A172 (cell line): ENCODE results near the gene NMRK2. TPM values are rescaled to one million over a fixed set of nuclear protein-coding genes. Genes with fewer than 3 reads are reported as not detected.
"Not testable (repeated sequence)": the region's sequence is repeated elsewhere in the genome, so short reads cannot be mapped to it uniquely, and the experiment has no call there.

Experiments
- DNase-seq: peaks from one replicate; pipeline ENCODE4 v3.0.0-alpha.2; 2015; ENCODE audit warnings: low spot score
- total RNA-seq: library from RNA; depleted of rRNA; stranded (reverse); fragments of >200 nt; shearing (Covaris generic); gene quantifications from 2 replicates; pipeline ENCODE4 v1.2.3, GENCODE V29; 2014; rRNA removed

Gene NMRK2
- not detected in 2 replicates for total RNA-seq

GRCh38 chr19:3932931-3933810, at the start of gene NMRK2:
Gene NMRK2, plus strand, starts transcription at chr19:3933069. Its CDS starts 603 bp downstream, at chr19:3933672.
- no peak for DNase-seq

GRCh38 chr19:3890591-3890990, 42.3 kb upstream of the NMRK2 start:
- no peak for DNase-seq

GRCh38 chr19:3893509-3894179, 39.2 kb upstream of the NMRK2 start:
- DNase-seq: no peak

- not testable (repeated sequence) for DNase-seq
These were observed 37.9 kb upstream of the NMRK2 start for GRCh38 chr19:3894959-3895358.

GRCh38 chr19:3895788-3896187, 37.1 kb upstream of the NMRK2 start:
- DNase-seq: no peak

- no peak for DNase-seq
These were observed 34.9 kb upstream of the NMRK2 start for GRCh38 chr19:3897936-3898335.

- no peak for DNase-seq
These were observed 34.4 kb upstream of the NMRK2 start for GRCh38 chr19:3898426-3898825.

- DNase-seq: peak; percentile 70
These were observed 33.2 kb upstream of the NMRK2 start for GRCh38 chr19:3899531-3900294.

- DNase-seq: no peak
These were observed 30.4 kb upstream of the NMRK2 start for GRCh38 chr19:3902317-3902973.

- DNase-seq: no peak
These were observed 28.6 kb upstream of the NMRK2 start for GRCh38 chr19:3904233-3904632.

- DNase-seq: no peak
These were observed 25.1 kb upstream of the NMRK2 start for GRCh38 chr19:3907626-3908265.

- no peak for DNase-seq
These were observed 24.4 kb upstream of the NMRK2 start for GRCh38 chr19:3908266-3909054.

- no peak for DNase-seq
These were observed 22.8 kb upstream of the NMRK2 start for GRCh38 chr19:3910105-3910504.

GRCh38 chr19:3914199-3914598, 18.7 kb upstream of the NMRK2 start:
- peak; percentile 18 for DNase-seq

GRCh38 chr19:3916033-3916432, 16.8 kb upstream of the NMRK2 start:
- DNase-seq: no peak

GRCh38 chr19:3919793-3920192, 13.1 kb upstream of the NMRK2 start:
- DNase-seq: no peak

GRCh38 chr19:3923096-3923758, 9.6 kb upstream of the NMRK2 start:
- no peak for DNase-seq

GRCh38 chr19:3923912-3924311, 9.0 kb upstream of the NMRK2 start:
- no peak for DNase-seq

- no peak for DNase-seq
These were observed 1.8 kb upstream of the NMRK2 start for GRCh38 chr19:3931041-3931440.
